AG04449 (cell line): ENCODE results near the gene COL2A1.
A peak's percentile ranks its signal among the peaks of the same experiment; 100 is the strongest.

Source experiments
- CTCF ChIA-PET: fragments of 350-600 bp; formaldehyde crosslinking; extraction: SDS; loops from one replicate; lab custom pipeline; 2021; ENCODE audit warnings: antibody characterized with exemption; lab: Yijun Ruan, JAX
- POLR2A ChIA-PET: fragments of 400-600, 350-600 bp; formaldehyde crosslinking; extraction: SDS; loops from one replicate; lab custom pipeline; 2020; ENCODE audit warnings: antibody characterized with exemption, inconsistent platforms; lab: Yijun Ruan, JAX
- DNase-seq: peaks from one replicate; pipeline ENCODE4 v3.0.0-alpha.2; 2010; ENCODE audit warnings: low read depth, low spot score
- H3K4me3 ChIP-seq: 2 replicates; pipeline ENCODE4 v1.5.1; 2011; ENCODE audit warnings: low read depth, mild to moderate bottlenecking, control low read depth, low read length
- CTCF ChIP-seq: IDR thresholded peaks from one replicate; pipeline ENCODE4 v1.5.1; 2011; ENCODE audit warnings: mild to moderate bottlenecking, moderate library complexity, low read length, control low read depth, inconsistent platforms; ENCODE audit not compliant: insufficient read depth; ENCODE audit errors: missing control alignments

Gene COL2A1

GRCh38 chr12:47941475-47941780, 62.8 kb downstream of the COL2A1 start:
- no peak overlapping the region for H3K4me3 ChIP-seq
- ChIA-PET POLR2A (no interaction called here), CTCF (no interaction called here)
- no peak for TF ChIP-seq CTCF
- DNase-seq = no peak

GRCh38 chr12:47940773-47941474, 63.4 kb downstream of the COL2A1 start:
- POLR2A ChIA-PET = interaction anchor here (0.7 kb wide), 1 partner anchor 8 kb away, joined by 3 read pairs; no protein-coding TSS in a partner anchor
- TF ChIP-seq CTCF = no peak
- CTCF ChIA-PET = no interaction called here
- DNase-seq = no peak
- H3K4me3 ChIP-seq = no peak overlapping the region

- no peak for TF ChIP-seq CTCF
- DNase-seq = no peak
- no peak overlapping the region for H3K4me3 ChIP-seq
- ChIA-PET POLR2A (no interaction called here), CTCF (interaction anchor here (1.4 to 2.7 kb wide), 3 partner anchors 10 to 196 kb away, joined by 5 to 15 read pairs (median 5); no protein-coding TSS in a partner anchor)
Observed at GRCh38 chr12:47939009-47939601, 65.2 kb downstream of the COL2A1 start.

- CTCF ChIA-PET = interaction anchor here (0.5 to 4.7 kb wide), 8 partner anchors 11 to 223 kb away, joined by 3 to 18 read pairs (median 4); partner anchors contain the start of gene TMEM106C
- no peak overlapping the region for H3K4me3 ChIP-seq
- POLR2A ChIA-PET = no interaction called here
- no peak for DNase-seq
- TF ChIP-seq CTCF = no peak
Observed at GRCh38 chr12:47938594-47938993, 65.7 kb downstream of the COL2A1 start.

- DNase-seq = no peak
- POLR2A ChIA-PET = no interaction called here
- H3K4me3 ChIP-seq = no peak overlapping the region
- CTCF ChIA-PET = interaction anchor here (0.5 to 4.7 kb wide), 8 partner anchors 11 to 223 kb away, joined by 3 to 18 read pairs (median 4); partner anchors contain the start of gene TMEM106C
- TF ChIP-seq CTCF = no peak
Observed at GRCh38 chr12:47938093-47938492, 66.2 kb downstream of the COL2A1 start.

- no peak for TF ChIP-seq CTCF
- H3K4me3 ChIP-seq = no peak overlapping the region
- ChIA-PET CTCF (interaction anchor here (1.3 to 5.3 kb wide), 5 partner anchors 11 to 193 kb away, joined by 3 to 35 read pairs (median 5); partner anchors contain the start of gene TMEM106C), POLR2A (interaction anchor here (0.6 kb wide), 1 partner anchor 95 kb away, joined by 3 read pairs; no protein-coding TSS in a partner anchor)
- peak; percentile 58 for DNase-seq
Observed at GRCh38 chr12:47935184-47935583, 69.1 kb downstream of the COL2A1 start.
